ENCODE results near the gene APBA1. TPM values are rescaled to one million over a fixed set of nuclear protein-coding genes. Genes with fewer than 3 reads are reported as not detected.

The APBA1 gene
- total and polyA plus RNA-seq, 2 of the 8 experiments (the other 6 are each of a cell fraction or from before 2014, with no cell fraction given), result 0.36 to 0.60 TPM

DNA sequence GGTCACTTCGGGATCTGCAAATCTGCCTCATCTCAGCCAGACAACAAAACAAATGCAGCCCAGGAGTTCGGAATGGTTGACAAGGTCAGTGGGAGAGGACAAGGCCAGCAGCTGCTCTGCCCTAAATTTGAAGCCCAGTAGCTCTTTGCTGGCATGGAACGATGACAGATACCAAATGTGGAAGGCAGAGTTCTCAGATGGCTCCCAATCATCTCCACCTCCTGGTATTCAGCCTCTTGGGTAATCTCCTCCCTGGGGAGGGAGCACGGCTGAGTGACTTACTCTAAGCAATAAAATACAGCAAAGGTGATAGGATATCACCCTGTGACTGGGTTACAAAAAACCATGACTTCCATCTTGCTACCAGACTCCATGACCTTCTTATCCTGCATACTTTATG is 174.4 kb downstream of the APBA1 start:
- H3K9ac ChIP-seq (replicated peaks in 1 of 4; ENCODE audit: extremely low read depth in 1 of 4, low read depth in 3 of 4, low read length in 3 of 4), result no peak overlapping the region
- ChIA-PET CTCF (ENCODE audit: partially characterized antibody) (interaction anchor here (1.1 kb wide), 1 partner anchor 56 kb away, joined by 4 read pairs; no protein-coding TSS in a partner anchor), POLR2A (ENCODE audit: partially characterized antibody) (no interaction called here)
- H2BK5ac ChIP-seq (ENCODE audit: low read depth, low read length), result no peak overlapping the region
- H2BK120ac ChIP-seq (replicated peaks; ENCODE audit: low read depth, low read length), result no peak overlapping the region
- no peak overlapping the region for H3K23ac ChIP-seq (ENCODE audit: insufficient read length)
- H3K79me2 ChIP-seq (ENCODE audit: control insufficient read depth in 1 of 2, insufficient read depth in 2 of 2, low read length in 2 of 2), result no peaks in the 10 kb centered on the region
- no peaks in the 10 kb centered on the region for H3K27me3 ChIP-seq (replicated peaks in 1 of 4; ENCODE audit: control insufficient read depth in 3 of 4, extremely low read depth in 1 of 4, insufficient read depth in 3 of 4, low read length in 3 of 4)
- no peak overlapping the region for H3K4ac ChIP-seq (replicated peaks; ENCODE audit: insufficient read length, low read depth, low read length)
- H2BK20ac ChIP-seq (ENCODE audit: low read length), result no peak overlapping the region
- no peaks in the 10 kb centered on the region for H3K36me3 ChIP-seq (ENCODE audit: control insufficient read depth in 2 of 4, insufficient read depth in 4 of 4, low read length in 3 of 4)
- H3K18ac ChIP-seq (ENCODE audit: extremely low read depth, low read length), result no peak overlapping the region
- DNase-seq (ENCODE audit: low read depth in 1 of 2, low spot score in 2 of 2), result no peak
- H2AFZ ChIP-seq (ENCODE audit: low read length), result no peak overlapping the region
- no peak overlapping the region for H3K14ac ChIP-seq (ENCODE audit: insufficient read length)
- no peak overlapping the region for H3K4me3 ChIP-seq (ENCODE audit: extremely low read depth in 1 of 4, insufficient read depth in 2 of 4, low read depth in 3 of 4, low read length in 4 of 4)
- H3K4me2 ChIP-seq (ENCODE audit: insufficient read depth in 1 of 2, low read depth in 2 of 2, low read length in 2 of 2), result no peak overlapping the region
- no peak for FAIRE-seq
- no peaks in the 10 kb centered on the region for H3K23me2 ChIP-seq (ENCODE audit: low read depth, low read length)
- no peak overlapping the region for H4K5ac ChIP-seq (ENCODE audit: insufficient read length, low read depth, low read length)
- no peaks in the 10 kb centered on the region for H3K79me1 ChIP-seq (ENCODE audit: low read depth, low read length)
- H3K9me3 ChIP-seq (ENCODE audit: insufficient read depth in 2 of 2, low read depth in 1 of 2, low read length in 1 of 2), result no peaks in the 10 kb centered on the region
- no peak overlapping the region for H2BK12ac ChIP-seq (ENCODE audit: low read depth, low read length)
- H4K91ac ChIP-seq (replicated peaks; ENCODE audit: insufficient read length, low read length), result no peak overlapping the region
- H2BK15ac ChIP-seq (ENCODE audit: low read length), result no peak overlapping the region
- H3K27ac ChIP-seq (ENCODE audit: low read depth, low read length), result no peak overlapping the region
- no peak overlapping the region for H4K8ac ChIP-seq (ENCODE audit: extremely low read depth, insufficient read depth, low read length)
- peaks cover 0 to 7% (median 3%) of the 10 kb centered on the region in 4 experiments; a peak in 3 of 7 replicates for H3K4me1 ChIP-seq (replicated peaks in 1 of 4; ENCODE audit: control insufficient read depth in 3 of 4, insufficient read depth in 4 of 4, low read length in 3 of 4)
- WGBS, 2 experiments (ENCODE audit: extremely low coverage in 1 of 2, insufficient coverage in 1 of 2, insufficient read length in 1 of 2, insufficient replicate concordance in 2 of 2, low coverage in 1 of 2, low lambda C conversion rate in 2 of 2, missing lambda C conversion rate in 1 of 2), result 86% methylated on average over 4 of the region's 4 CpGs; no CpG with 5 or more reads in 1 of the 2 experiments
- H2AK5ac ChIP-seq (ENCODE audit: low read depth, low read length), result no peak overlapping the region
- no peak overlapping the region for H3K56ac ChIP-seq (replicated peaks; ENCODE audit: insufficient read length, low read depth, low read length)
- H4K20me1 ChIP-seq (replicated peaks in 1 of 2; ENCODE audit: control insufficient read depth in 1 of 2, insufficient read depth in 2 of 2, low read length in 2 of 2), result no peaks in the 10 kb centered on the region
- TF ChIP-seq NRF1 (IDR thresholded peaks at IDR 0.05; ENCODE audit: low read depth, low read length), result no peak
- TF ChIP-seq KDM4A (IDR thresholded peaks at IDR 0.05; ENCODE audit: low read depth, low read length, severe bottlenecking), result no peak
- TF ChIP-seq TEAD4 (IDR thresholded peaks at IDR 0.05; ENCODE audit: low read depth, low read length), result no peak
- TF ChIP-seq, protein P1, sequence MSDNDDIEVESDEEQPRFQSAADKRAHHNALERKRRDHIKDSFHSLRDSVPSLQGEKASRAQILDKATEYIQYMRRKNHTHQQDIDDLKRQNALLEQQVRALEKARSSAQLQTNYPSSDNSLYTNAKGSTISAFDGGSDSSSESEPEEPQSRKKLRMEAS (IDR thresholded peaks at IDR 0.05), result no peak
- no peak for TF ChIP-seq ASH2L (IDR thresholded peaks at IDR 0.05; ENCODE audit: low read length)
- no peak for TF ChIP-seq POU5F1 (IDR thresholded peaks at IDR 0.05; ENCODE audit: low read depth, low read length)
- TF ChIP-seq JUN (IDR thresholded peaks at IDR 0.05; ENCODE audit: low read depth, low read length), result no peak
- TF ChIP-seq TAF7 (optimal IDR thresholded peaks at IDR 0.05; ENCODE audit: borderline replicate concordance, low read depth, low read length), result no peak
- TF ChIP-seq BACH1 (IDR thresholded peaks at IDR 0.05; ENCODE audit: low read length), result no peak
- TF ChIP-seq, protein P2, sequence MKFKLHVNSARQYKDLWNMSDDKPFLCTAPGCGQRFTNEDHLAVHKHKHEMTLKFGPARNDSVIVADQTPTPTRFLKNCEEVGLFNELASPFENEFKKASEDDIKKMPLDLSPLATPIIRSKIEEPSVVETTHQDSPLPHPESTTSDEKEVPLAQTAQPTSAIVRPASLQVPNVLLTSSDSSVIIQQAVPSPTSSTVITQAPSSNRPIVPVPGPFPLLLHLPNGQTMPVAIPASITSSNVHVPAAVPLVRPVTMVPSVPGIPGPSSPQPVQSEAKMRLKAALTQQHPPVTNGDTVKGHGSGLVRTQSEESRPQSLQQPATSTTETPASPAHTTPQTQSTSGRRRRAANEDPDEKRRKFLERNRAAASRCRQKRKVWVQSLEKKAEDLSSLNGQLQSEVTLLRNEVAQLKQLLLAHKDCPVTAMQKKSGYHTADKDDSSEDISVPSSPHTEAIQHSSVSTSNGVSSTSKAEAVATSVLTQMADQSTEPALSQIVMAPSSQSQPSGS (IDR thresholded peaks at IDR 0.05; ENCODE audit: low read length), result no peak
- no peak for TF ChIP-seq RBBP5 (IDR thresholded peaks at IDR 0.05; ENCODE audit: borderline replicate concordance, low read depth, low read length)
- TF ChIP-seq TAF1 (IDR thresholded peaks at IDR 0.05; ENCODE audit: low read depth, low read length), result no peak
- no peak for TF ChIP-seq YY1 (IDR thresholded peaks at IDR 0.05; ENCODE audit: low read depth, low read length)
- no peak for TF ChIP-seq JUND (IDR thresholded peaks at IDR 0.05; ENCODE audit: low read length)

All from H1 (cell line).